LNCaP clone FGC (cell line): Measurements from ENCODE around the gene PC.

ENCODE experiments used
- DNase-seq: peaks from one replicate; pipeline ENCODE4 v3.0.0-alpha.2; 2011; ENCODE audit warnings: low read depth
- H3K4me3 ChIP-seq: 2 replicates; pipeline ENCODE4 v1.5.1; 2011; ENCODE audit warnings: mild to moderate bottlenecking, low read depth, low read length, control low read depth
- CTCF ChIP-seq: IDR thresholded peaks from 2 replicates; pipeline ENCODE4 v1.5.1; 2012; ENCODE audit warnings: mild to moderate bottlenecking; ENCODE audit not compliant: control insufficient read depth, insufficient read depth; ENCODE audit errors: extremely low read depth

PC gene

GRCh38 chr11:66920978-66921784, 37.0 kb downstream of the PC start:
- TF ChIP-seq CTCF, result no peak
- DNase-seq, result no peak
- H3K4me3 ChIP-seq, result no peak overlapping the region

GRCh38 chr11:66919923-66920322, 38.3 kb downstream of the PC start:
- H3K4me3 ChIP-seq, result no peak overlapping the region
- TF ChIP-seq CTCF, result no peak
- no peak for DNase-seq

- no peak for DNase-seq
- no peak overlapping the region for H3K4me3 ChIP-seq
- no peak for TF ChIP-seq CTCF
These were observed 39.4 kb downstream of the PC start for GRCh38 chr11:66918741-66919140.

GRCh38 chr11:66915866-66916265, 42.3 kb downstream of the PC start:
- no peak for TF ChIP-seq CTCF
- H3K4me3 ChIP-seq, result no peak overlapping the region
- no peak for DNase-seq

DNA sequence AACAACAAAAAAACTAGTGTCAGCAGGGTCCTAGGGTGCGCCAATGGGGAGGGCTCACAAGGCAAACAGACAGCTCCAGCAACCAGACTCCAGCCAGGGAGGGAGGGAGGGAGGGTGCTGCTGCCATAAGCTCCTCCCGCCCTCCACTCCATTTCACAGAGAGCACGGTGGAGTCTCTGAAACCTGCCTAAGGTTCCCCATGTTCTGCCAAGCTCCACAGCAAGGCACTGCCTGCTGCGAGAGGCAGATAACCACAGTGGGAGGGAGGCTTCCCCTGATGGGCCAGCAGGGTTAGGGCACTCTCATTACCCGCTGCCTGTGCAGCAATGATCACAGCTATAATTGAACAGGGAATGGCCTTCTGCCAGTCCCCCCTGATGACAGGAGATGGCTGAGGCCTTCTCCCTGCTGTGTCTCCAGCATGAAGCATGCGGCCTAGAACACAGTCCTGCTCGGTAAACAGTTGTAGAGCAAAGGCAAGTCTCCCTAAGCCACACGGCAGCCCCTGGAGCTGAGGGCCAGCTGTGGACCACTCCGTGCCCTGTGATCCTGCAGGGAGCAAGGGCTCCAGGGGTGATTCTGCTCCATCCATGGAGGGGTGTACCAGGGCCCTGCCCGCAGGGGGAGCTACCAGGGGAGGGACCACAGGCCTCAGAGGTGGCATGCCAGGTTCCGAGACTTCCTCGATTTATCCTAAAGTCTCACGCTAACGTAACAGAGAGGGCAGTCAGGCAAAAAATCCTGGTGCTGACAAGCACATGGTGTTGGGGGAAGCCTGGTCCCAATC, 42.9 kb downstream of the PC start:
- DNase-seq, result no peak
- H3K4me3 ChIP-seq, result no peak overlapping the region
- TF ChIP-seq CTCF, result no peak

GRCh38 chr11:66914505-66914904, 43.7 kb downstream of the PC start:
- TF ChIP-seq CTCF, result no peak
- no peak overlapping the region for H3K4me3 ChIP-seq
- DNase-seq, result no peak
